ENCODE data around the gene GOLGB1.
"Not testable (repeated sequence)": the region's sequence is repeated elsewhere in the genome, so short reads cannot be mapped to it uniquely, and the experiment has no call there.

The GOLGB1 gene

GRCh38 chr3:121747976-121748375 lies 1.6 kb downstream of the GOLGB1 start:
- DNase-seq = no peak

GRCh38 chr3:121743106-121743505 lies 6.4 kb downstream of the GOLGB1 start:
- DNase-seq = not testable (repeated sequence)

DNA sequence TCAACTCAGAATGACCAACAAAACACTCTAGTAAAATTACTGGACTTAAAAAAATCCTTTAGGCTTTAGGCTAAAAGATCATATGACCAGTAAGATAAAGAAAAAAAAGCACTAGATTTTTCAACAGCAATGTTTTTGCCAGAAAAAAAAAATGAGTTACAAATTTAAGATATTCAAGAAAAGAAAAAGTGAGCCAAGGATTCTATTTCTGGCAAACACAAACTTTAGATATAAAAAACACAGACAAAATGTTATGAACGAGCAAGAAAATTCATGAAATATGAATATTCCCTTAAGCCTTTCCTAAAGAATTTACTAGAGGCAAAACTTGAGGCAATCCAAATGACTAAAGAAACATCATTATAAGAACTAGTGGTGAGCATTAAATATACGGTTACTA lies 8.6 kb downstream of the GOLGB1 start:
- DNase-seq = no peak

DNA sequence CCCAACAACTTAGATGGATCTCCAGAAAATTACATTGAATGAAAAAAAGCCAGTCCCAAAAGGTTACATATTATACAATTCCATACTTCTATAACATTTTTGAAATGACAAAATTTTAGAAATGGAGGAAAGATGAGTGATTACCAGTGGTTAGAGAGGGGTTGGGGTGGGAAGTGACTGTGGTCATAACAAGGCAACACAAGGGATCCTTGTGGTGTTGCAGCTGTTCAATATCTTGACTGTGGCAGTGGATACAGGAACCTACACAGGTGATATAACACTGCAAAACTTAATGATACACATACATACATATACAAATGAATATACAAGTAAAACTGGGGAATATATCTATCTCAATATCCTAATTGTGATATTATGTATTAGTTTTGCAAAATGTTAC lies 9.6 kb downstream of the GOLGB1 start:
- DNase-seq = no peak

DNA sequence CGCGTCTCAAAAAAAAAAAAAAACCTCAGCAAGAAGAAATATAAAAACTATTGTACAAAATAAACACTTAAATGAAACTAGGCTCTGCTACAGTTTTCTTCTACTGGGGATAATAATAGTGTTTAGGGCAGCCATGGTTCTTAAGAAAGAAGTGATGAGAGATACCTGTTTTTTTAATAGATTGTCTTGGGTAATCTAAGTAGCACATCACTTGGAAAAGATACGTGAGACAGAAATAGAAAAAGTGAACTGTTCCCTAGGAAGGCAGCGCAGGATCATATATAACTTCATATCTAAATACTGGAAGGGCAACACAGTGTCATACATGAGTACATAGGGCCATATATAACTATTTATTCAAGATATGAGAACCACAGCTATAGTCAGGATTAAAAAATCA lies 11.9 kb downstream of the GOLGB1 start:
- no peak for DNase-seq

DNA sequence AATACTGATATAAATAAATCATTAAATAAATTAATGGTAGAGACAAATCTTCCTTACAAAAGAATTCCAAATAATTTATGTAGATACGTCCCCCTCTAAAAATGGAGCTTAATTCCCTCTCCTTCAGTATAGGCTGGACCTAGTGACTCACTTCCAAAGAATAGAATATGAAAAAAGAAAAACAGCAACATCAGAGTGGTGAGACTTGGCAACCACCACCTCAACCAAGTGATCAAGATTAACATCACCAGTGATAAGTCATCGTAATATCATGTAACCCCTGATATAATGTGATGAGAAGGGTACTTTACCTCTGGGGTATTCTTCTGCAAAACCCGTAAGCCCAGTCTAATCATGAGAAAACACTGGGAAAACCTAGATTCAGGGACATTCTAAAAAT lies 13.4 kb downstream of the GOLGB1 start:
- no peak for DNase-seq

DNA sequence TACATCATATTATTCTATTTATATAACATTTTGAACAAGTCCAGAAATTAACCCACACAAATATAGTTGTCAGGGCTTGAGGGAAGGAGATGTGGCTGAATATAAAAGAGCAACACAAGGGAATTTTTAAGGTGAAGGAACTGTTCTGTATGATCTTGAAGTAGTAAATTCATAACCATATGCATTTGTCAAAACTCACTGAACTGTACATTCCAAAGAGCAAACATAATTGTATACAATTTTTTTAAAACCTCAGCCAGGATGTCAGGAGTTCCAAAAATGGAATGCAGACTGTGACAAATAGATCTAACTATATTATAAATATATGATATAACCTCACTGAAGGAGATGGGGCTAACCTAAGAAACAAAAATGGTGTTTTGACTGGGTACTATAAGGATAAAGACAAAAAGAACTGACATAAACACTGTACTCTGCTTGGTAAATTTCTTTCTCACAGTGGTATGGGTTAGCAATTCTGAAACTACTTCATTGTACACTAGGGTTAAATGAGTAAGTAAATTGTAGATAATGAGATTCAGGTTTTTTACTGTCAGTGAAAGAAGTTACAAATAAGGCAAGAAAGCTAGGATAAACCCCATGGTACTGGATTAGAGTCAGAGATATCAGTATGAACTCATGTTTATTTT lies 14.4 kb downstream of the GOLGB1 start:
- DNase-seq = no peak

DNA sequence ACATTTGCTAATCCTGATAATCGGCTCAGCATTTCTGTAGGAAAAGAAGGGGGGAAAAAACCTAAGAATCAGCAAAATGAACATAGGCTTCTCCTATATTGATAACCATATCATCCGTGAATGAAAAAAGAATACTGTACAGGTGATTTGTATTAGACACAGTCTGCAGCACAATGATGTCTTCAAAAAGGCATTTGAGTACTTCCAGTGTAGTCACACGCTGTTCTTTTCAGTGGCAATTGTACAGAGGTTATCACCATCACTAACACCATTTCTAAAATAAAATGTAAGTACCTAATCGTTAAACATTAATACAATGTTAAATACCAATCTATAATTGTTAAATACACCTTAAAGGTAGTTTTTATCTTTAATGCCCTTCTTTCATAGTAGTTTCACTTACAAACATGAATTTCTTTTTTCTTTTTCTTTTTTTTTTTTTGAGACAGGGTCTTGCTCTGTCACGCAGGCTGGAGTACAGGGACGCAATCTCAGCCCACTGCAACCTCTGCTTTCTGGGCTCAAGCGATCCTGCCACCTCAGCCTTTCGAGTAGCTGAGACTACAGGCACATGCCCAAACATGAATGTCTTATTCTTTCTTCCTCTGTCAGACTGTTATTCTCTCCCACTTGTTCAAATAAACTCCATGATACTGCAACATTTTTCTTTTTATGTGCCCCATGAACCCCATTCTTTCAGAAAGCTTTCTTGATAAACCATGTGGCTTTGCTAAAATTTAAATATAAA lies 18.4 kb downstream of the GOLGB1 start:
- no peak for DNase-seq

DNA sequence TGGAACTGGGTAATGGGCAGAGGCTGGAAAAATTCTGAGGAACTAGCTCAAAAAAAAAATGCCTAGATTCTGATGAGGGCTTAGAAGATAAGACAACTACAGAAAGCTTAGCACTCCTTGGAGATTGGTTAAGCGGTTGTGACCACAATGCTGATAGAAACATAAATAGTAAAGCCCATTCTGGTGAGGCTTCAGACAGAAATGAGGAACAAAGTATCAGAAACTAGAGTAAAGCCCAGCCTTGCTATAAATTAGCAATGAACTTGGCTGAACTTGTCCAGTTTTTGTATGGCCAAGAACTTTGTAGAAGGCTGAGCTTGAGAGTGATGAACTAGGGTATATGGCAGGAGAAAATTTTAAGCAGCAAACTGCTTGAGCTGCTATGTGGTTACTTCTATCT lies 25.4 kb downstream of the GOLGB1 start:
- DNase-seq = no peak

GRCh38 chr3:121723485-121723884 lies 26.1 kb downstream of the GOLGB1 start:
- DNase-seq = no peak

DNA sequence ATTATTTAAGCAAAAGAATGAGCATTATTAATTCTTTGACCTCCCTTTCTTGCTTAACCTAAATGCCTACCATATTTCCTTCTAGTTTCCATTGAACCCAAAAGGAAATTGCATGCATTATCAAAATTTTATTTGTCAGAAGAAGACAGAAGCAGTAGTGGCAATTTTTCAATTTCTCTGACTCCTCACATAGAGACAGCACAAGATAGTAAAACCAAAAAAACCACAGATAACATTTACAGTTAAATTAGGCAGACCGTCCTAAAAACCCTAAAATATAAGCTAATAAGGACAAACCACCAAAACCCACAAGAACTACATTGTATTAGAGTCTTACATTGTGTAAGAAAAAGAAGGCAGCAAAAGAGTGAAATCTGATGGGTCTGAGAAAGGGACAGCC lies 27.1 kb downstream of the GOLGB1 start:
- no peak for DNase-seq

GRCh38 chr3:121720163-121720562 lies 29.4 kb downstream of the GOLGB1 start:
- DNase-seq = no peak

DNA sequence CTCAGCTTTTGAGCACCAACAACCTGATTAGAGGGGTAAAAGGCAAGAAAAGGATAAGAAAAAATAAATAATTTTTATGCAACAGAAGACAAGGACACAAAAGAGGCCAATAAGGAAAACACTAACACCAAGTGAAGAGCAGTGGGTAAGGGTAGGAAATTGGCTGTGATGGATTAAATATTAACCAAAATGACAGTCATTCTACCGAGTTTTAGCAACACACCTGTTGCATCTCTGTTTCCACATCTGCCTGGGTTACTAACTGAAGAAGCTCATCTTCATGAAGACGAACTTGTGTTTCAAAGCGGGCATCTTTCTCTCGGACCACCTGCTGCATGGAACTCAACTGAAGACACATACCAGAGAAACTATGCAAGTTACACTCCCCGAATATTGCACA lies 30.1 kb downstream of the GOLGB1 start:
- no peak for DNase-seq

DNA sequence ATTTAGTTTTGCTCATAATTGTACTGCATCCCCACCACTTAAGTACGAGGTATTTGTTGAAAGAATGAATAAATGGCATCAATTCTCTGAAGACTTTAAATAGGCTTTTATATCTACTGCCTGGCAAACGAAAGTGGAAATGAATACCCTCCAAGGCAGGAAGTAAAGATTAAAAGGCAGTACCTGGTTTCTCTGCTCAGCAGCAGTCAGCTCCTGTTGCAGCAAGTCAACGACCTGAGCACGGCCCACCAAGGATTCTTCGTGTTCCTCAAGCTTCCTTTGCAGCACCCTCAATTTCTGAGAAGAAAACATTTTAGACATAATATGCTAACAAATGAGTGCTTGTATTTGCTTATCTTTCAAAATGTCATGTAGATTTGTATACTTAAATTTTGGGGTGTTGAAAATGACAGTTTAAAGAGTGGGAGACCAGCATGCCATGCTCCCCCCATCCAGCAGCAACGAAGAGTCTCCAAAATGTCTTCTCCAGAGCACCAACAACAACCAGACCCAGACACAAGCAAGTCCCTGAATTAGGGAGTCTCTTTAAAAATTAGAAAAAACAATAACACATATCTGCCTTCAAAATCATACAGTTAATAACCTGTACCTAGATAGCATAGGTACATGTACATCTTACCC lies 31.2 kb downstream of the GOLGB1 start:
- no peak for DNase-seq

GRCh38 chr3:121710347-121710746 lies 39.2 kb downstream of the GOLGB1 start:
- DNase-seq = no peak

GRCh38 chr3:121707531-121708273 lies 41.8 kb downstream of the GOLGB1 start:
- DNase-seq = peak; percentile 76

DNA sequence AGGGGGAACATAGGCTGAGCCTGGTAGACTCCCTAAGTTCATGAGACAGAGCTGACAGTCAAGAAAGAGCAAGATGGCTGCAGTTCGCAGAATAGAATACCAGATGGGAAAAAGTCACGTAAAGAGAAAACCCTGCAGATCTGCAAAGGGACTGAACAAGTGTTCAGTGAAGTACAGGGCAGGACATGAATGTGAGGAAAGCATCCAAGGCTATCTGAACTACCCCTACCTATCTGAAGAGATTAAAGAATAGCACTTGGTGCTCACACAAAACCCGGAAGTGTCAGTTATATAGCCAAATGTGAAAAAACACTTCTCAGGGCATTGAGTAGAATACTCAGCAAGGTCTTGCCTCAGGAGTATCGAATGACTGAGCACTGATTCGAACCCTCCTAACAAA lies 44.0 kb downstream of the GOLGB1 start:
- no peak for DNase-seq

DNA sequence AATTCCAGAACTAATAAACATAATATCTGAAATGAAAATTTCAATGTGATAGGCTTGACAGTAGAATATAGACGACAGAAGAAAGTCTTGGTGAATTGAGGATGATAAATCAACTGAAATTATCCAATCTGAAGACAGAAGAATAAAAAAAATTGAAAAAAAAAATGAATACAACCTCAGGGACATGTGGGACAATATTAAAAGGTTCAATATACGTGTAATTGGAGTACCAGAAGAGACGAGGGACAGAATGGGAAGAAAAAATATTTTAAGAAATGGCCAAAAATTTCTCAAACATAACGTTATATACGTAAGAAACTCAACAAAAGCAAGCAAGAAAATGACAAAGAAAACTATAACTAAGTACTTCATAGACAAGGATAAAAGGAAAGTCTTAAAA lies 45.6 kb downstream of the GOLGB1 start:
- no peak for DNase-seq

GRCh38 chr3:121698901-121699300 lies 50.6 kb downstream of the GOLGB1 start:
- no peak for DNase-seq

DNA sequence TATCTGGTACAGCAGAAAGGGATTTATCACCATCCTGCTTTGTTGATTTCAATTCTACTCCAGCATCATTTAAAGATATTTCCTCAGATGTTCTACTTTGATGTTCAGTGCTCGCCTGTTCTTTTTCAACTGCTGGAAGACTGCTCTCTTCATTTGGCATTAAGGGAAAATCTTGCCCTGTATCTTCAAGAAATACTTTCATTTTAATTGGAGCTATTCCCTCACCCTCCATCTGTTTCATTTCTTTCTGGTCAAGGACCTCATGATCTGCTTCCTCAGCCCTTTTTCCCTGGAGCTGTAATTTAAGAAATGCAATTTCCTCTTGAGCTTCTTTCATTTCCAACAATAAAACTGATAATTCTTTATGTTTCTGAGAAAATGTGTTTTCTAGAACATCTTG lies 51.1 kb downstream of the GOLGB1 start:
- DNase-seq = no peak

- no peak for DNase-seq
Measured at GRCh38 chr3:121696186-121696585, 53.4 kb downstream of the GOLGB1 start.

- DNase-seq = no peak
Measured at GRCh38 chr3:121692010-121692699, 57.4 kb downstream of the GOLGB1 start.
